Measurements from ENCODE around the gene DEGS2.

The DEGS2 gene

GRCh38 chr14:100143523-100143922 lies 15.9 kb downstream of the DEGS2 start:
- Histone ChIP-seq H3K36me3 (peaks cover 13 to 60% (median 39%) of the 10 kb centered on the region in 11 experiments; a peak in 21 of 22 replicates), H3K4me3 (no peak overlapping the region), H3K4me2 (no peak overlapping the region), H4K20me1 (peaks cover 0 to 65% (median 7%) of the 10 kb centered on the region in 11 experiments; a peak in 12 of 22 replicates), H3K9ac (no peak overlapping the region; a peak in 1 of 22 replicates), H3K4me1 (peaks cover 48 to 99% (median 93%) of the 10 kb centered on the region in 10 experiments), H3K9me3 (replicated peaks in 1 of 11) (no peaks in the 10 kb centered on the region), H3K27ac (no peak overlapping the region), H3K27me3 (no peaks in the 10 kb centered on the region)
- no peak for TF ChIP-seq Cebpa-rat (IDR thresholded peaks at IDR 0.05)

- peaks cover 0 to 74% (median 7%) of the 10 kb centered on the region in 11 experiments; a peak in 11 of 22 replicates for H4K20me1 ChIP-seq
- peaks cover 19 to 72% (median 50%) of the 10 kb centered on the region in 11 experiments for H3K36me3 ChIP-seq
- H3K9me3 ChIP-seq (replicated peaks in 1 of 11): no peaks in the 10 kb centered on the region
- no peak overlapping the region for H3K4me3 ChIP-seq
- peaks cover 51 to 99% (median 93%) of the 10 kb centered on the region in 10 experiments for H3K4me1 ChIP-seq
- H3K9ac ChIP-seq: peak overlapping the region in 8 of 11 experiments; percentile 1 to 58 (median 13); a peak in 6 of 22 replicates
- H3K27ac ChIP-seq: peak overlapping the region in 9 of 11 experiments; percentile 13 to 55 (median 35); a peak in 15 of 22 replicates
- TF ChIP-seq Cebpa-rat (IDR thresholded peaks at IDR 0.05): no peak
- H3K4me2 ChIP-seq: peak overlapping the region; percentile 1 to 72 (median 56); a peak in 19 of 22 replicates
- H3K27me3 ChIP-seq: no peaks in the 10 kb centered on the region
These were observed 17.1 kb downstream of the DEGS2 start for GRCh38 chr14:100142073-100143040.

- peak overlapping the region in 9 of 11 experiments; percentile 0 to 58 (median 26); a peak in 7 of 22 replicates for H3K9ac ChIP-seq
- no peaks in the 10 kb centered on the region for H3K27me3 ChIP-seq
- H4K20me1 ChIP-seq: peaks cover 0 to 84% (median 7%) of the 10 kb centered on the region in 11 experiments; a peak in 11 of 22 replicates
- H3K36me3 ChIP-seq: peaks cover 19 to 84% (median 63%) of the 10 kb centered on the region in 11 experiments
- H3K4me3 ChIP-seq: no peak overlapping the region
- H3K9me3 ChIP-seq (replicated peaks in 1 of 11): no peaks in the 10 kb centered on the region
- peaks cover 39 to 99% (median 81%) of the 10 kb centered on the region in 10 experiments for H3K4me1 ChIP-seq
- peak overlapping the region in 9 of 11 experiments; percentile 13 to 55 (median 35); a peak in 16 of 22 replicates for H3K27ac ChIP-seq
- peak overlapping the region in 10 of 11 experiments; percentile 37 to 72 (median 60); a peak in 19 of 22 replicates for H3K4me2 ChIP-seq
- TF ChIP-seq Cebpa-rat (IDR thresholded peaks at IDR 0.05): no peak
These were observed 18.3 kb downstream of the DEGS2 start for GRCh38 chr14:100141098-100141497.

- Histone ChIP-seq H3K27ac (peak overlapping the region in 9 of 11 experiments; percentile 13 to 55 (median 35); a peak in 10 of 22 replicates), H3K36me3 (peaks cover 24 to 90% (median 68%) of the 10 kb centered on the region in 11 experiments), H3K9me3 (replicated peaks in 1 of 11) (no peaks in the 10 kb centered on the region), H4K20me1 (peaks cover 0 to 85% (median 7%) of the 10 kb centered on the region in 11 experiments; a peak in 11 of 22 replicates), H3K27me3 (no peaks in the 10 kb centered on the region), H3K4me3 (no peak overlapping the region), H3K4me1 (peaks cover 37 to 99% (median 79%) of the 10 kb centered on the region in 10 experiments), H3K4me2 (peak overlapping the region in 10 of 11 experiments; percentile 3 to 72 (median 60); a peak in 17 of 22 replicates), H3K9ac (peak overlapping the region in 6 of 11 experiments; percentile 0 to 58 (median 29); a peak in 7 of 22 replicates)
- TF ChIP-seq Cebpa-rat (IDR thresholded peaks at IDR 0.05): peak in 1 of 11 experiments; percentile 50; a peak in 1 of 22 replicates
These were observed 18.9 kb downstream of the DEGS2 start for GRCh38 chr14:100140452-100141078.

- no peak for TF ChIP-seq Cebpa-rat (IDR thresholded peaks at IDR 0.05)
- Histone ChIP-seq H3K9ac (no peak overlapping the region), H3K27ac (peak overlapping the region in 1 of 11 experiments; percentile 9; a peak in 1 of 22 replicates), H3K27me3 (no peaks in the 10 kb centered on the region), H4K20me1 (peaks cover 0 to 85% (median 9%) of the 10 kb centered on the region in 11 experiments; a peak in 11 of 22 replicates), H3K36me3 (peaks cover 30 to 99% (median 78%) of the 10 kb centered on the region in 11 experiments), H3K9me3 (replicated peaks in 1 of 11) (no peaks in the 10 kb centered on the region), H3K4me3 (no peak overlapping the region), H3K4me1 (peaks cover 37 to 99% (median 77%) of the 10 kb centered on the region in 10 experiments), H3K4me2 (peak overlapping the region in 1 of 11 experiments; percentile 29; a peak in 2 of 22 replicates)
These were observed 20.5 kb downstream of the DEGS2 start for GRCh38 chr14:100138955-100139354.

GRCh38 chr14:100138082-100138787 lies 21.2 kb downstream of the DEGS2 start:
- Histone ChIP-seq H3K27ac (no peak overlapping the region), H4K20me1 (peaks cover 0 to 82% (median 16%) of the 10 kb centered on the region in 11 experiments; a peak in 13 of 22 replicates), H3K4me2 (peak overlapping the region in 4 of 11 experiments; percentile 6 to 29 (median 14); a peak in 6 of 22 replicates), H3K9ac (no peak overlapping the region), H3K4me1 (peaks cover 37 to 99% (median 82%) of the 10 kb centered on the region in 10 experiments), H3K9me3 (replicated peaks in 1 of 11) (no peaks in the 10 kb centered on the region), H3K27me3 (no peaks in the 10 kb centered on the region), H3K4me3 (no peak overlapping the region), H3K36me3 (peaks cover 27 to 99% (median 78%) of the 10 kb centered on the region in 11 experiments)
- no peak for TF ChIP-seq Cebpa-rat (IDR thresholded peaks at IDR 0.05)

GRCh38 chr14:100137173-100137572 lies 22.3 kb downstream of the DEGS2 start:
- peaks cover 0 to 84% (median 26%) of the 10 kb centered on the region in 11 experiments; a peak in 17 of 22 replicates for H4K20me1 ChIP-seq
- peaks cover 37 to 99% (median 83%) of the 10 kb centered on the region in 10 experiments for H3K4me1 ChIP-seq
- peaks cover 23 to 100% (median 82%) of the 10 kb centered on the region in 11 experiments for H3K36me3 ChIP-seq
- H3K4me2 ChIP-seq: no peak overlapping the region
- no peaks in the 10 kb centered on the region for H3K27me3 ChIP-seq
- H3K27ac ChIP-seq: no peak overlapping the region
- no peak overlapping the region; a peak in 1 of 22 replicates for H3K9ac ChIP-seq
- TF ChIP-seq Cebpa-rat (IDR thresholded peaks at IDR 0.05): no peak
- no peaks in the 10 kb centered on the region for H3K9me3 ChIP-seq (replicated peaks in 1 of 11)
- no peak overlapping the region for H3K4me3 ChIP-seq
